T-helper 1 cell treated with Interleukin-12 subunit alpha and Interleukin-12 subunit beta and Interleukin-4 antibody, amounts not matched to agents 30 μg/mL and 1 μg/mL, for 36 hours (primary cell): ENCODE measurements around the gene MOB1B.
"Not testable (repeated sequence)": the region's sequence is repeated elsewhere in the genome, so short reads cannot be mapped to it uniquely, and the experiment has no call there.

Experiments
- H3K27ac Mint-ChIP-seq: one replicate; pipeline ENCODE4 v1.8.0; 2021; ENCODE audit warnings: mild to moderate bottlenecking, mixed read lengths
- H3K27me3 Mint-ChIP-seq: one replicate; pipeline ENCODE4 v1.8.0; 2021; ENCODE audit warnings: low read depth, mixed read lengths
- H3K36me3 Mint-ChIP-seq: one replicate; pipeline ENCODE4 v1.8.0; 2021; ENCODE audit warnings: low read depth, mixed read lengths
- H3K4me1 Mint-ChIP-seq: one replicate; pipeline ENCODE4 v1.8.0; 2021; ENCODE audit warnings: low read depth, mixed read lengths
- H3K4me3 Mint-ChIP-seq: one replicate; pipeline ENCODE4 v1.8.0; 2021; ENCODE audit warnings: mild to moderate bottlenecking, moderate library complexity, mixed read lengths
- H3K9me3 Mint-ChIP-seq: one replicate; pipeline ENCODE4 v1.8.0; 2021; ENCODE audit warnings: mixed read lengths

The MOB1B gene

GRCh38 chr4:70997036-70997435 lies 94.9 kb downstream of the MOB1B start:
- Mint-ChIP-seq H3K27me3 (no peaks in the 10 kb centered on the region), H3K4me1 (peaks cover 68% of the 10 kb centered on the region)

GRCh38 chr4:70997546-70997945 lies 95.4 kb downstream of the MOB1B start:
- H3K27me3 Mint-ChIP-seq = no peaks in the 10 kb centered on the region
- peak overlapping the region; percentile 96 for H3K4me3 Mint-ChIP-seq
- peak overlapping the region; percentile 65 for H3K27ac Mint-ChIP-seq
- H3K9me3 Mint-ChIP-seq = peaks cover 24% of the 10 kb centered on the region
- peaks cover 71% of the 10 kb centered on the region for H3K4me1 Mint-ChIP-seq
- peaks cover 60% of the 10 kb centered on the region for H3K36me3 Mint-ChIP-seq

More at GRCh38 chr4:70997036-70997435, 94.9 kb downstream of the MOB1B start:
- H3K4me3 Mint-ChIP-seq = peak overlapping the region; percentile 96
- H3K9me3 Mint-ChIP-seq = peaks cover 22% of the 10 kb centered on the region
- H3K27ac Mint-ChIP-seq = peak overlapping the region; percentile 65
- peaks cover 56% of the 10 kb centered on the region for H3K36me3 Mint-ChIP-seq

- not testable (repeated sequence) for H3K27me3 Mint-ChIP-seq
- peak overlapping the region; percentile 25 for H3K4me3 Mint-ChIP-seq
- peaks cover 24% of the 10 kb centered on the region for H3K9me3 Mint-ChIP-seq
- H3K36me3 Mint-ChIP-seq = peaks cover 62% of the 10 kb centered on the region
- H3K27ac Mint-ChIP-seq = peak overlapping the region; percentile 32
- peaks cover 86% of the 10 kb centered on the region for H3K4me1 Mint-ChIP-seq
Observed at GRCh38 chr4:70999639-71000038, 97.5 kb downstream of the MOB1B start.

DNA sequence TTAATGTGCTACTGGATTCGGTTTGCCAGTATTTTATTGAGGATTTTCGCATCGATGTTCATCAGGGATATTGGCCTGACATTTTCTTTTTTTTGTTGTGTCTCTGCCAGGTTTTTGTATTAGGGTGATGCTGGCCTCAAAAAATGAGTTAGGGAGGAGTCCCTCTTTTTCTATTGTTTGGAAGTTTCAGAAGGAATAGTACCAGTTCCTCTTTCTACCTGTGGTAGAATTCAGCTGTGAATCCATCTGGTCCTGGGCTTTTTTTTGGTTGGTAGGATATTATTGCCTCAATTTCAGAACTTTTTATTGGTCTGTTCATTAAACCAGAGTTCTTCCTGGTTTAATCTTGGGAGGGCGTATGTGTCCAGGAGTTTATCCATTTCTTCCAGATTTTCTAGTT lies 99.2 kb downstream of the MOB1B start:
- Mint-ChIP-seq H3K36me3 (peaks cover 57% of the 10 kb centered on the region), H3K9me3 (peaks cover 24% of the 10 kb centered on the region), H3K4me3 (peak overlapping the region; percentile 15), H3K4me1 (peaks cover 79% of the 10 kb centered on the region), H3K27ac (peak overlapping the region; percentile 33)
- H3K27me3 Mint-ChIP-seq = not testable (repeated sequence)

GRCh38 chr4:71004281-71004851 lies 102.2 kb downstream of the MOB1B start:
- peak overlapping the region; percentile 84 for H3K27ac Mint-ChIP-seq

DNA sequence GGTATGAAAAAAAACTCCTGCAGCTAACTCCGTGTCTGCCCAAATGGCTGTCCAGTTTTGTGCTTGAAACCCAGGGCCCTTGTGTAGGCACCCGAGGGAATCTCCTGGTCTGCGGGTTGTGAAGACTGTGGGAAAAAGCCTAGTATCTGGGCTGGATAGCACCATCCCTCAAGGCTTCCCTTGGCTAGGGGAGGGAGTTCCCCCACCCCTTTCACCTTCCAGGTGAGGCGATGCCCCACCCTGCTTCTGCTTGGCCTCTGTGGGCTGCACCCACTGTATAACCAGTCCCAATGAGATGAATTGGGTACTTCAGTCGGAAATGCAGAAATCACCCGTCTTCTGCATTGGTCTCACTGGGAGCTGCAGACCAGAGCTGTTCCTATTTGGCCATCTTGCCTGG lies 102.9 kb downstream of the MOB1B start:
- H3K27me3 Mint-ChIP-seq = not testable (repeated sequence)
- Mint-ChIP-seq H3K4me3 (peak overlapping the region; percentile 76), H3K9me3 (peaks cover 17% of the 10 kb centered on the region), H3K27ac (peak overlapping the region; percentile 84), H3K36me3 (peaks cover 44% of the 10 kb centered on the region), H3K4me1 (peaks cover 80% of the 10 kb centered on the region)

More at GRCh38 chr4:71004281-71004851, 102.2 kb downstream of the MOB1B start:
- Mint-ChIP-seq H3K4me3 (peak overlapping the region; percentile 76), H3K4me1 (peaks cover 79% of the 10 kb centered on the region), H3K9me3 (peaks cover 20% of the 10 kb centered on the region), H3K36me3 (peaks cover 51% of the 10 kb centered on the region), H3K27me3 (no peaks in the 10 kb centered on the region)

DNA sequence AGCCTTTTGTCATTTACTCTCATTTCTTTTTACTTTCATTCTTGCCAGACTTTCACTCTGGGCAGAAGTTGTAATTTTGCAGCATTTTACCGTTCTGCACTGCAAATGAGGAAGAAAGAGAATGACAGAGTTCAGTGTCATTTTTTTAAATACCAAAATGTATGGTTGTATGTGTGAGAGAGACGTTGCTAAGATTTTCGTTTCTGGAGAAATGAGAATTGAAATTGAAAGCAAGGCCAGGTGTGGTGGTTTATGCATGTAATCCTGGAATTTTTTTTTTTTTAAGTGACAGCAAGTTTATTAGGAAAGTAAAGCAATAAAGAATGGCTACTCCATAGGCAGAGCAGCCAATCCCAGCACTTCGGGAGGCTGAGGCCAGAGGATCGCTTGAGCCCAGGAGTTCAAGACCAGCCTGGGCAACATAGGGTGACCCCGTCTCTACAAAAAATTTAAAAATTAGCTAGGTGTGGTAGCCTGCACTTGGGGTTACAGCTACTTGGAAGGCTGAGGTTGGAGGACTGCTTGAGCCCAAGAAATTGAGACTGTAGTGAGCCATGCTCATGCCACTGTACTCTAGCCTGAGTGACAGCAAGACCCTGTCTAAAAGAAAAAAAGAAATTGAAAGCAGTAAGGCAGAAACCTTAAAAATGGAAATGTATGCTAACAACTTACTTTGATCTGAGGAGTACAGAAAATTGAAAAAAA lies 104.2 kb downstream of the MOB1B start:
- Mint-ChIP-seq H3K27me3 (no peaks in the 10 kb centered on the region), H3K9me3 (peaks cover 9% of the 10 kb centered on the region), H3K4me3 (peak overlapping the region; percentile 70), H3K4me1 (peaks cover 69% of the 10 kb centered on the region), H3K27ac (peak overlapping the region; percentile 86), H3K36me3 (peaks cover 31% of the 10 kb centered on the region)

GRCh38 chr4:71008196-71008595 lies 106.0 kb downstream of the MOB1B start:
- no peaks in the 10 kb centered on the region for H3K27me3 Mint-ChIP-seq
- H3K27ac Mint-ChIP-seq = peak overlapping the region; percentile 7
- H3K4me3 Mint-ChIP-seq = no peak overlapping the region
- H3K4me1 Mint-ChIP-seq = peaks cover 52% of the 10 kb centered on the region
- H3K36me3 Mint-ChIP-seq = peaks cover 27% of the 10 kb centered on the region
- H3K9me3 Mint-ChIP-seq = no peaks in the 10 kb centered on the region

DNA sequence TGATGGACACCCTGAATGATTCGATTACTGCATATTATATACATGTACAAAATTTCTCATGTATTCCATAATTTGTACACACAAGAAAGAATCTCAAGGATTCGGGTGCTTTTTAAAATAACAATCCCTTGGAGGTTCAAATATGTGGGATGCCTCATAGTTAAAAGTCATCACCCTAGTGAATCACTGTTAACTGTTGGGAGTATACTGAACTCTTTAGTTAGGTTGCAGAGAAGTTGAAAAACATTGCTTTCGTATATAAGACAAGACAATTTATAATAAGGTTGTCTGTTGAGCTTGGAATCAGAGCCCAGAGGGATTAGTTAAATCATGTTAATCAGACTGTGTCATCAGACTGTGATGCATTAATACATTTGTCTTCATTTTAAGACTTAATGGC lies 106.9 kb downstream of the MOB1B start:
- Mint-ChIP-seq H3K36me3 (peaks cover 30% of the 10 kb centered on the region), H3K4me3 (no peak overlapping the region)

DNA sequence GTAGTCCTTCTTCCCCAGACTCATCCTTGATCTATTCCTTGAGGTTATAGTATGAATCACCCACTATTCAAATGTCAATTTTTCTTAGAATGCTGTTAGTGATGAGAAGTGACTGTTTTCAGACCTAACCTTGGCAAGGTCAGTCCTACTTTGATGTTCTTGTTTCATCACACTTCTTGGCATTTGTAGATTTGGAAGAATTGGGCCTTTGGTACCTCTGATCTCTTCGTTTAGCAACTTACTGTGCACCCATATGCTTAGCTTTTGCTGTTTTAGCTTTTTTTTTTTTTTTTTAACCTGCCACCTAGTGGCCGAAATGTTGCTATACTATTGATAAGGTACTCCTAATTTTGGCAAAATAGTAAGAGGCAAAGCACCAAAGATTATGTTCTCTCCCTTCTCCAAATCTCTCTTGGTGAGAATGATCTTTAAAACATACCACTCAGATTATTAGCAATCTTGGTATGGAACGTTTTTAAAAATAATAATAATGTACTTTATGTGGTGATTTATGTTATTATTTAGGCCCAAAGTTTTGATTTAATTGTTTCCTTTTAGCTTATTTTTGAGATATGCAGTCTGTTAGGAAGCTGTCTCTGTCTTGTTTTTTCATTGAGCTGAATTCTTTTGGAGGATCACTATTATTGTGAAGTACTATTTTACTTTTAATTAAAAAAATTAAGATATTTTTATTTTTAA lies 107.9 kb downstream of the MOB1B start:
- peak overlapping the region; percentile 65 for H3K27ac Mint-ChIP-seq
- no peaks in the 10 kb centered on the region for H3K27me3 Mint-ChIP-seq
- H3K4me1 Mint-ChIP-seq = peaks cover 34% of the 10 kb centered on the region
- no peak overlapping the region for H3K4me3 Mint-ChIP-seq
- H3K36me3 Mint-ChIP-seq = peaks cover 40% of the 10 kb centered on the region
- peaks cover 5% of the 10 kb centered on the region for H3K9me3 Mint-ChIP-seq

More for the DNA sequence above, 106.9 kb downstream of the MOB1B start:
- no peaks in the 10 kb centered on the region for H3K27me3 Mint-ChIP-seq
- H3K27ac Mint-ChIP-seq = no peak overlapping the region
- H3K9me3 Mint-ChIP-seq = no peaks in the 10 kb centered on the region
- peaks cover 43% of the 10 kb centered on the region for H3K4me1 Mint-ChIP-seq

GRCh38 chr4:71011451-71011850 lies 109.3 kb downstream of the MOB1B start:
- H3K4me3 Mint-ChIP-seq = no peak overlapping the region
- H3K9me3 Mint-ChIP-seq = peaks cover 5% of the 10 kb centered on the region
- H3K27ac Mint-ChIP-seq = no peak overlapping the region
- H3K36me3 Mint-ChIP-seq = peaks cover 50% of the 10 kb centered on the region
- peaks cover 28% of the 10 kb centered on the region for H3K4me1 Mint-ChIP-seq
- no peaks in the 10 kb centered on the region for H3K27me3 Mint-ChIP-seq

- not testable (repeated sequence) for H3K4me3 Mint-ChIP-seq, H3K27me3 Mint-ChIP-seq, H3K27ac Mint-ChIP-seq, H3K4me1 Mint-ChIP-seq, H3K9me3 Mint-ChIP-seq
- H3K36me3 Mint-ChIP-seq = peaks cover 51% of the 10 kb centered on the region
Observed at GRCh38 chr4:71017391-71017790, 115.2 kb downstream of the MOB1B start.

GRCh38 chr4:71020611-71021010 lies 118.4 kb downstream of the MOB1B start:
- Mint-ChIP-seq H3K27me3 (no peaks in the 10 kb centered on the region), H3K36me3 (peaks cover 38% of the 10 kb centered on the region), H3K4me1 (peaks cover 2% of the 10 kb centered on the region), H3K9me3 (no peaks in the 10 kb centered on the region), H3K4me3 (no peak overlapping the region), H3K27ac (no peak overlapping the region)

- H3K27me3 Mint-ChIP-seq = no peaks in the 10 kb centered on the region
- no peak overlapping the region for H3K27ac Mint-ChIP-seq
- H3K9me3 Mint-ChIP-seq = no peaks in the 10 kb centered on the region
- H3K4me1 Mint-ChIP-seq = no peaks in the 10 kb centered on the region
- no peak overlapping the region for H3K4me3 Mint-ChIP-seq
- peaks cover 38% of the 10 kb centered on the region for H3K36me3 Mint-ChIP-seq
Observed at GRCh38 chr4:71025654-71026053, 123.5 kb downstream of the MOB1B start.

GRCh38 chr4:71026086-71026485 lies 123.9 kb downstream of the MOB1B start:
- Mint-ChIP-seq H3K27ac (no peak overlapping the region), H3K4me3 (no peak overlapping the region), H3K27me3 (no peaks in the 10 kb centered on the region), H3K36me3 (peaks cover 40% of the 10 kb centered on the region), H3K9me3 (no peaks in the 10 kb centered on the region), H3K4me1 (no peaks in the 10 kb centered on the region)
